Neural cell (in vitro differentiated cells): Measurements from ENCODE around the gene TSR3.

ENCODE experiments used
- CTCF ChIP-seq: fragments of 450-650 bp; IDR thresholded peaks from 2 replicates; pipeline ENCODE4 v1.5.1; 2014; ENCODE audit warnings: antibody characterized with exemption, mild to moderate bottlenecking, moderate library complexity; ENCODE audit not compliant: poor library complexity, severe bottlenecking
- EZH2 ChIP-seq: fragments of 200-600, 300-800 bp; shearing (Covaris generic), sonication (generic); IDR thresholded peaks from 2 replicates; pipeline ENCODE4 v1.6.1; 2014; ENCODE audit warnings: antibody characterized with exemption, low read length, borderline replicate concordance, mild to moderate bottlenecking; ENCODE audit not compliant: insufficient read depth, poor library complexity, severe bottlenecking
- REST ChIP-seq: IDR thresholded peaks from 2 replicates; pipeline ENCODE4 v1.6.1; 2012; ENCODE audit warnings: borderline replicate concordance

- no peak for TF ChIP-seq CTCF
- no peak for TF ChIP-seq EZH2
- TF ChIP-seq REST = no peak
These were observed 3.7 kb downstream of the TSR3 start for GRCh38 chr16:1347962-1348361.
